Loucy (cell line): ENCODE data around the gene ARHGAP26.
A peak's percentile ranks its signal among the peaks of the same experiment; 100 is the strongest.

ENCODE experiments used
- H2AFZ ChIP-seq: fragments of 200-600 bp; sonication (generic); 2 replicates; pipeline ENCODE4 v1.6.0; 2016; ENCODE audit warnings: antibody characterized with exemption, mild to moderate bottlenecking, low read length, moderate library complexity
- H3F3A ChIP-seq: fragments of 200-600 bp; 2 replicates; pipeline ENCODE4 v1.6.0; 2016; ENCODE audit warnings: antibody characterized with exemption, low read depth, mild to moderate bottlenecking
- H3K27me3 ChIP-seq: fragments of 200-600 bp; sonication (generic); 2 replicates; pipeline ENCODE4 v1.6.1; 2014; ENCODE audit warnings: low read length, mild to moderate bottlenecking; ENCODE audit not compliant: insufficient read depth, poor library complexity, severe bottlenecking
- H3K36me3 ChIP-seq: fragments of 200-600 bp; sonication (generic); 2 replicates; pipeline ENCODE4 v1.6.1; 2016; ENCODE audit warnings: low read length; ENCODE audit not compliant: insufficient read depth
- H3K4me1 ChIP-seq: fragments of 200-600 bp; sonication (generic); 2 replicates; pipeline ENCODE4 v1.5.1; 2014; ENCODE audit warnings: low read length, mild to moderate bottlenecking; ENCODE audit not compliant: insufficient read depth, poor library complexity, severe bottlenecking
- H3K4me2 ChIP-seq: fragments of 200-600 bp; sonication (generic); 2 replicates; pipeline ENCODE4 v1.6.0; 2014; ENCODE audit warnings: antibody characterized with exemption, low read length, low read depth, mild to moderate bottlenecking; ENCODE audit not compliant: poor library complexity, severe bottlenecking
- H3K4me3 ChIP-seq: fragments of 200-600 bp; sonication (generic); 2 replicates; pipeline ENCODE4 v1.5.1; 2014; ENCODE audit warnings: low read length, mild to moderate bottlenecking, mixed read lengths; ENCODE audit not compliant: poor library complexity, severe bottlenecking
- H3K79me2 ChIP-seq: fragments of 200-600 bp; sonication (generic); 2 replicates; pipeline ENCODE4 v1.6.1; 2014; ENCODE audit warnings: low read length; ENCODE audit not compliant: insufficient read depth
- H3K9ac ChIP-seq: fragments of 200-600 bp; sonication (generic); 2 replicates; pipeline ENCODE4 v1.6.0; 2014; ENCODE audit warnings: mild to moderate bottlenecking, low read depth, low read length, moderate library complexity; ENCODE audit not compliant: poor library complexity, severe bottlenecking
- H3K9me2 ChIP-seq: fragments of 200-600 bp; sonication (generic); replicated peaks from 2 replicates; pipeline ENCODE4 v1.6.1; 2016; ENCODE audit warnings: low read depth, low read length, mixed read lengths
- H3K9me3 ChIP-seq: fragments of 200-600 bp; sonication (generic); 2 replicates; pipeline ENCODE4 v1.6.1; 2014; ENCODE audit warnings: mild to moderate bottlenecking, antibody characterized with exemption, low read length, low read depth; ENCODE audit not compliant: insufficient read depth
- H4K20me1 ChIP-seq: fragments of 200-600 bp; sonication (generic); 2 replicates; pipeline ENCODE4 v1.6.0; 2014; ENCODE audit warnings: antibody characterized with exemption, low read length, mild to moderate bottlenecking; ENCODE audit not compliant: insufficient read depth, poor library complexity, severe bottlenecking
- EZH2phosphoT487 ChIP-seq: fragments of 200-600 bp; IDR thresholded peaks from 2 replicates; pipeline ENCODE4 v1.6.1; 2018; ENCODE audit warnings: antibody characterized with exemption, mild to moderate bottlenecking, moderate library complexity, borderline replicate concordance
- TF ChIP-seq, protein P1 (sequence below): fragments of 200-600 bp; sonication (generic); conservative IDR thresholded peaks from 2 replicates; pipeline ENCODE4 v1.5.1; 2014; ENCODE audit warnings: mild to moderate bottlenecking, antibody characterized with exemption, low read length

Gene ARHGAP26

DNA sequence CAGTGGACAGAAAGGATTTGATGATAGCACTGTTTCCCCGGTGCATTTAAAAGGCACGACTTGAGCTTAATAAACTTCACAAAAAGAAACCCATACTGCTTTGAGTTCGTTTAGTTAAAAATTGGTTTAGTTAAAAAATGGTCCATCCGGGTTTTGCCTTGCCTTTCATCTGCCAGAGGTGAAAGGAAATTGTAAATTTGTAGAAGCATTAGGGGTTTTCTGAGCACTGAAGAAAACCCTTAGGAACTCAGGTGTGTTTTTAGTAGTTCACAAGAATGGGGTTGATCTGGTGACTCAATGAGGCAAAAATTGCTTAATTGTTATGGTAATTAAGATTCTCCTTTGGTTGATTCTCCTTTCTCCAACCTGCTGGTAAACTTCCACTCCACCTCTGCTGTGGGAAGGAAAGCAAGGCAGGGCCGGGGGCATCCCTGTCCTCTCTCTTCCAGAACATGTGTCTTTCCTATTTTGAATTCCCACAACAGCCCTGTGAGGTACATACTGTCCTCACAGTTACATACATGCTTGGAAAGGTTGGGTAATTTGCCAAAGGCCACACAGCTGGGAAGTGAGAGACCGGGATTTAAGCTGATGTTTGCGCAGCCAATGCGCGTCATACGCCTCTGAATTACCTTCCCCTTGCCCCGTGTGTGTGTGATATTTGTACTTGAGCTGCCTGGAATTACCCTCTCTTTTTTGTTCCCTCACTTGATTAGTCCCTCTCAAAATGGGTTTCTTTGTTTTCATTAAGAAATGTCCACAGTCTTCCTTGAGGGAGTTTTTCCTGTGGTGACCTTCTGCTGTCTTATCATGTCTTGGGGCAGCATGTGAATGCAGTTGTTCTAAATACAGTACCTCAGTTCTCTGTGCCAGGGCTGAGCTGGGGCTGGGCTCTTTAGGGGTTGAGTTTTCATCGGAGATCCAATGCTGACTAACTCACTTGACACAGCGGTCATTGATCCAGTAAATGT is 94.4 kb downstream of the ARHGAP26 start:
- Histone ChIP-seq H3K9ac (peak overlapping the region; percentile 12), H3K27me3 (no peaks in the 10 kb centered on the region), H3F3A (no peaks in the 10 kb centered on the region; the same call in 1 of the 2 replicates), H3K4me1 (peaks cover 26% of the 10 kb centered on the region), H4K20me1 (no peaks in the 10 kb centered on the region), H3K36me3 (no peaks in the 10 kb centered on the region), H3K79me2 (peaks cover 6% of the 10 kb centered on the region; the same call in 1 of the 2 replicates), H3K4me2 (peak overlapping the region; percentile 50), H3K4me3 (peak overlapping the region; percentile 28), H2AFZ (no peak overlapping the region), H3K9me2 (no peaks in the 10 kb centered on the region), H3K9me3 (no peaks in the 10 kb centered on the region)
- TF ChIP-seq, protein P1, sequence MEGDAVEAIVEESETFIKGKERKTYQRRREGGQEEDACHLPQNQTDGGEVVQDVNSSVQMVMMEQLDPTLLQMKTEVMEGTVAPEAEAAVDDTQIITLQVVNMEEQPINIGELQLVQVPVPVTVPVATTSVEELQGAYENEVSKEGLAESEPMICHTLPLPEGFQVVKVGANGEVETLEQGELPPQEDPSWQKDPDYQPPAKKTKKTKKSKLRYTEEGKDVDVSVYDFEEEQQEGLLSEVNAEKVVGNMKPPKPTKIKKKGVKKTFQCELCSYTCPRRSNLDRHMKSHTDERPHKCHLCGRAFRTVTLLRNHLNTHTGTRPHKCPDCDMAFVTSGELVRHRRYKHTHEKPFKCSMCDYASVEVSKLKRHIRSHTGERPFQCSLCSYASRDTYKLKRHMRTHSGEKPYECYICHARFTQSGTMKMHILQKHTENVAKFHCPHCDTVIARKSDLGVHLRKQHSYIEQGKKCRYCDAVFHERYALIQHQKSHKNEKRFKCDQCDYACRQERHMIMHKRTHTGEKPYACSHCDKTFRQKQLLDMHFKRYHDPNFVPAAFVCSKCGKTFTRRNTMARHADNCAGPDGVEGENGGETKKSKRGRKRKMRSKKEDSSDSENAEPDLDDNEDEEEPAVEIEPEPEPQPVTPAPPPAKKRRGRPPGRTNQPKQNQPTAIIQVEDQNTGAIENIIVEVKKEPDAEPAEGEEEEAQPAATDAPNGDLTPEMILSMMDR = no peak
- TF ChIP-seq EZH2phosphoT487 = no peak

- no peaks in the 10 kb centered on the region; the same call in 1 of the 2 replicates for H3F3A ChIP-seq
- H3K4me2 ChIP-seq = no peak overlapping the region
- H3K36me3 ChIP-seq = no peaks in the 10 kb centered on the region
- peaks cover 28% of the 10 kb centered on the region for H3K4me1 ChIP-seq
- TF ChIP-seq, protein P1 = no peak
- TF ChIP-seq EZH2phosphoT487 = no peak
- H4K20me1 ChIP-seq = no peaks in the 10 kb centered on the region
- no peak overlapping the region for H3K4me3 ChIP-seq
- H3K79me2 ChIP-seq = peaks cover 6% of the 10 kb centered on the region; the same call in 1 of the 2 replicates
- no peak overlapping the region for H2AFZ ChIP-seq
- H3K9me3 ChIP-seq = no peaks in the 10 kb centered on the region
- no peaks in the 10 kb centered on the region for H3K9me2 ChIP-seq
- H3K9ac ChIP-seq = no peak overlapping the region
- no peaks in the 10 kb centered on the region for H3K27me3 ChIP-seq
Measured at GRCh38 chr5:142865631-142866030, 95.5 kb downstream of the ARHGAP26 start.

DNA sequence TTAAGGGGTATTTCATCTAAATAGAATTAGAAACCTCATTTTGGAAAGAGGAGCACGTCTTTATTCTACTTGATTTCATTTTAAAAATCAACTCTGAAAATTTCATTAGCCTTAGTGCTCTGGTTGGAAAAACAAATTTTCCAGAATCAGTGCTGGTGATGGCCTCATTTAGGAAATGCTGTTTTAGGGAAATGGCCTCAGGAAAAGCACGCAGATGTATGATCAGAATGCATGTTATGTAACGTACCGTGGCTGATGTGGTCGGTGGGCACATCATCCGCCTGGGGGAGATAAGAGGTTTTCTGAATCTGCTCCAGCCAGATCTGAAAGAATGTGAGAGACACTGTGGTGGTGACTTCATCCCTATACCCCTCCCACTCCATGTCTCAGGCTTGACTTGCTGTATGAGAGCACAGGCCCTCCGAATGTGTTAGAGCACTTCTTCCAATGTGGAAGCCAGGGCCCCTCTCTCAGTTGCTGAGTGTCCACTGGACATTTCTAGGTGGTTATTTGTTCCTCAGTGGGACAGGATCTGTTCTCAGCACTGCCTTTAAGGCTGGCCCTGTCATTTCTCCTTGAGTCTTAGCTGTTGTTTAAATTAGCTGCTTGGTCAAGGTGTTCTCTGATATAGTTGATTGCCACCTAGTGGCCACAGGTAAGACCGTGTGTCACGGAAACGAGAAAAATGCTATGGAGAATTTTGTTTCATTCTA is 96.5 kb downstream of the ARHGAP26 start:
- Histone ChIP-seq H3K9ac (no peak overlapping the region), H3K9me2 (no peaks in the 10 kb centered on the region), H3K4me1 (peaks cover 24% of the 10 kb centered on the region), H3K36me3 (no peaks in the 10 kb centered on the region), H3K27me3 (no peaks in the 10 kb centered on the region), H3K4me3 (no peak overlapping the region), H4K20me1 (no peaks in the 10 kb centered on the region), H3K9me3 (no peaks in the 10 kb centered on the region), H3K79me2 (0 out of 2 replicates have a peak, but pooled peaks cover 6% of the 10 kb centered on the region), H3F3A (no peaks in the 10 kb centered on the region; the same call in 1 of the 2 replicates), H3K4me2 (no peak overlapping the region), H2AFZ (no peak overlapping the region)
- no peak for TF ChIP-seq EZH2phosphoT487
- TF ChIP-seq, protein P1 = peak; percentile 81
